ENCODE data around the gene CCSER1.

GRCh38 chr4:91470671-91471070 lies 1343.5 kb downstream of the CCSER1 start:
- no peak for TF ChIP-seq POLR2A (IDR thresholded peaks at IDR 0.05; ENCODE audit: low read depth, low read length)
- TF ChIP-seq POLR2AphosphoS5 (IDR thresholded peaks at IDR 0.05; ENCODE audit: low read depth, low read length), result no peak
- TF ChIP-seq TAF1 (IDR thresholded peaks at IDR 0.05; ENCODE audit: borderline replicate concordance, low read depth, low read length), result no peak
